ENCODE data around the gene ABI3. TPM values are rescaled to one million over a fixed set of nuclear protein-coding genes. Genes with fewer than 3 reads are reported as not detected.

ABI3 gene
- total RNA-seq, 1 experiment from 2014 or later = 20.2 TPM

- Histone ChIP-seq H3K79me2 (ENCODE audit: low read length) (no peaks in the 10 kb centered on the region), H3K4me2 (ENCODE audit: low read depth, low read length, poor library complexity, severe bottlenecking) (no peak overlapping the region), H3K4me1 (ENCODE audit: low read length) (peaks cover 14% of the 10 kb centered on the region), H3K36me3 (ENCODE audit: insufficient read depth, low read length) (no peaks in the 10 kb centered on the region), H3K4me3 (ENCODE audit: low read length) (no peak overlapping the region), H3K9me3 (ENCODE audit: low read length) (no peaks in the 10 kb centered on the region), H3K27ac (ENCODE audit: low read length) (no peak overlapping the region), H3K9me2 (replicated peaks; ENCODE audit: insufficient read depth, low read length) (no peaks in the 10 kb centered on the region), H3K27me3 (ENCODE audit: low read length) (no peaks in the 10 kb centered on the region), H3K9ac (ENCODE audit: low read length) (no peak overlapping the region), H2AFZ (ENCODE audit: low read length) (no peak overlapping the region), H4K20me1 (ENCODE audit: insufficient read depth, low read depth, low read length) (no peaks in the 10 kb centered on the region)
- DNase-seq = no peak
Measured at GRCh38 chr17:49200423-49201083, 10.0 kb upstream of the ABI3 start.

GRCh38 chr17:49201481-49201927 is 9.0 kb upstream of the ABI3 start:
- H3K9me3 ChIP-seq (ENCODE audit: low read length) = no peaks in the 10 kb centered on the region
- DNase-seq = no peak
- H3K4me2 ChIP-seq (ENCODE audit: low read depth, low read length, poor library complexity, severe bottlenecking) = no peak overlapping the region
- no peak overlapping the region for H3K9ac ChIP-seq (ENCODE audit: low read length)
- H3K36me3 ChIP-seq (ENCODE audit: insufficient read depth, low read length) = no peaks in the 10 kb centered on the region
- H2AFZ ChIP-seq (ENCODE audit: low read length) = no peak overlapping the region
- H3K4me3 ChIP-seq (ENCODE audit: low read length) = no peak overlapping the region
- H3K27me3 ChIP-seq (ENCODE audit: low read length) = no peaks in the 10 kb centered on the region
- peaks cover 5% of the 10 kb centered on the region for H3K4me1 ChIP-seq (ENCODE audit: low read length)
- no peaks in the 10 kb centered on the region for H3K9me2 ChIP-seq (replicated peaks; ENCODE audit: insufficient read depth, low read length)
- no peaks in the 10 kb centered on the region for H3K79me2 ChIP-seq (ENCODE audit: low read length)
- H3K27ac ChIP-seq (ENCODE audit: low read length) = no peak overlapping the region
- H4K20me1 ChIP-seq (ENCODE audit: insufficient read depth, low read depth, low read length) = no peaks in the 10 kb centered on the region

- no peak overlapping the region for H3K9ac ChIP-seq (ENCODE audit: low read length)
- H3K27ac ChIP-seq (ENCODE audit: low read length) = no peak overlapping the region
- no peak overlapping the region for H3K4me3 ChIP-seq (ENCODE audit: low read length)
- no peaks in the 10 kb centered on the region for H3K9me2 ChIP-seq (replicated peaks; ENCODE audit: insufficient read depth, low read length)
- H2AFZ ChIP-seq (ENCODE audit: low read length) = no peak overlapping the region
- peaks cover 3% of the 10 kb centered on the region for H3K4me1 ChIP-seq (ENCODE audit: low read length)
- DNase-seq = no peak
- no peak overlapping the region for H3K4me2 ChIP-seq (ENCODE audit: low read depth, low read length, poor library complexity, severe bottlenecking)
- no peaks in the 10 kb centered on the region for H3K9me3 ChIP-seq (ENCODE audit: low read length)
- no peaks in the 10 kb centered on the region for H3K36me3 ChIP-seq (ENCODE audit: insufficient read depth, low read length)
- no peaks in the 10 kb centered on the region for H3K27me3 ChIP-seq (ENCODE audit: low read length)
- H3K79me2 ChIP-seq (ENCODE audit: low read length) = no peaks in the 10 kb centered on the region
- no peaks in the 10 kb centered on the region for H4K20me1 ChIP-seq (ENCODE audit: insufficient read depth, low read depth, low read length)
Measured at GRCh38 chr17:49203796-49204195, 6.7 kb upstream of the ABI3 start.

- DNase-seq = no peak
- H2AFZ ChIP-seq (ENCODE audit: low read length) = no peak overlapping the region
- no peak overlapping the region for H3K4me3 ChIP-seq (ENCODE audit: low read length)
- H3K4me2 ChIP-seq (ENCODE audit: low read depth, low read length, poor library complexity, severe bottlenecking) = no peak overlapping the region
- peaks cover 10% of the 10 kb centered on the region for H3K4me1 ChIP-seq (ENCODE audit: low read length)
- H3K9ac ChIP-seq (ENCODE audit: low read length) = no peak overlapping the region
- no peaks in the 10 kb centered on the region for H3K9me3 ChIP-seq (ENCODE audit: low read length)
- no peaks in the 10 kb centered on the region for H3K27me3 ChIP-seq (ENCODE audit: low read length)
- H3K79me2 ChIP-seq (ENCODE audit: low read length) = peaks cover 4% of the 10 kb centered on the region
- no peaks in the 10 kb centered on the region for H3K9me2 ChIP-seq (replicated peaks; ENCODE audit: insufficient read depth, low read length)
- H3K27ac ChIP-seq (ENCODE audit: low read length) = no peak overlapping the region
- no peaks in the 10 kb centered on the region for H3K36me3 ChIP-seq (ENCODE audit: insufficient read depth, low read length)
- H4K20me1 ChIP-seq (ENCODE audit: insufficient read depth, low read depth, low read length) = no peaks in the 10 kb centered on the region
Measured at GRCh38 chr17:49204516-49204915, 6.0 kb upstream of the ABI3 start.

- no peak for DNase-seq
- H3K4me1 ChIP-seq (ENCODE audit: low read length) = peaks cover 48% of the 10 kb centered on the region
- peak overlapping the region; percentile 89 for H3K4me3 ChIP-seq (ENCODE audit: low read length)
- H3K79me2 ChIP-seq (ENCODE audit: low read length) = peaks cover 45% of the 10 kb centered on the region
- H3K9ac ChIP-seq (ENCODE audit: low read length) = peak overlapping the region; percentile 89
- H3K27me3 ChIP-seq (ENCODE audit: low read length) = no peaks in the 10 kb centered on the region
- H3K9me2 ChIP-seq (replicated peaks; ENCODE audit: insufficient read depth, low read length) = no peaks in the 10 kb centered on the region
- H3K27ac ChIP-seq (ENCODE audit: low read length) = peak overlapping the region; percentile 91
- peak overlapping the region; percentile 95 for H3K4me2 ChIP-seq (ENCODE audit: low read depth, low read length, poor library complexity, severe bottlenecking)
- no peak overlapping the region for H2AFZ ChIP-seq (ENCODE audit: low read length)
- H3K36me3 ChIP-seq (ENCODE audit: insufficient read depth, low read length) = 0 out of 2 replicates have a peak, but pooled peaks cover 2% of the 10 kb centered on the region
- no peaks in the 10 kb centered on the region for H4K20me1 ChIP-seq (ENCODE audit: insufficient read depth, low read depth, low read length)
- no peaks in the 10 kb centered on the region for H3K9me3 ChIP-seq (ENCODE audit: low read length)
Measured at GRCh38 chr17:49209061-49209571, 1.4 kb upstream of the ABI3 start.

GRCh38 chr17:49213399-49213798 is 2.9 kb downstream of the ABI3 start:
- H3K4me1 ChIP-seq (ENCODE audit: low read length) = peaks cover 91% of the 10 kb centered on the region
- peaks cover 19% of the 10 kb centered on the region; the same call in 1 of the 2 replicates for H3K36me3 ChIP-seq (ENCODE audit: insufficient read depth, low read length)
- peak overlapping the region; percentile 95 for H3K4me2 ChIP-seq (ENCODE audit: low read depth, low read length, poor library complexity, severe bottlenecking)
- H3K9me3 ChIP-seq (ENCODE audit: low read length) = no peaks in the 10 kb centered on the region
- H4K20me1 ChIP-seq (ENCODE audit: insufficient read depth, low read depth, low read length) = no peaks in the 10 kb centered on the region
- H3K9ac ChIP-seq (ENCODE audit: low read length) = peak overlapping the region; percentile 89
- H3K27ac ChIP-seq (ENCODE audit: low read length) = peak overlapping the region; percentile 91
- H2AFZ ChIP-seq (ENCODE audit: low read length) = no peak overlapping the region
- H3K9me2 ChIP-seq (replicated peaks; ENCODE audit: insufficient read depth, low read length) = no peaks in the 10 kb centered on the region
- peak; percentile 82 for DNase-seq
- H3K27me3 ChIP-seq (ENCODE audit: low read length) = no peaks in the 10 kb centered on the region
- peak overlapping the region; percentile 89 for H3K4me3 ChIP-seq (ENCODE audit: low read length)
- peaks cover 67% of the 10 kb centered on the region for H3K79me2 ChIP-seq (ENCODE audit: low read length)

- peak; percentile 62 for DNase-seq
- peak overlapping the region; percentile 89 for H3K4me3 ChIP-seq (ENCODE audit: low read length)
- peaks cover 91% of the 10 kb centered on the region for H3K4me1 ChIP-seq (ENCODE audit: low read length)
- H3K4me2 ChIP-seq (ENCODE audit: low read depth, low read length, poor library complexity, severe bottlenecking) = peak overlapping the region; percentile 95
- peaks cover 21% of the 10 kb centered on the region; the same call in 1 of the 2 replicates for H3K36me3 ChIP-seq (ENCODE audit: insufficient read depth, low read length)
- H2AFZ ChIP-seq (ENCODE audit: low read length) = no peak overlapping the region
- peak overlapping the region; percentile 89 for H3K9ac ChIP-seq (ENCODE audit: low read length)
- no peaks in the 10 kb centered on the region for H3K9me2 ChIP-seq (replicated peaks; ENCODE audit: insufficient read depth, low read length)
- no peaks in the 10 kb centered on the region for H3K27me3 ChIP-seq (ENCODE audit: low read length)
- no peaks in the 10 kb centered on the region for H3K9me3 ChIP-seq (ENCODE audit: low read length)
- H3K27ac ChIP-seq (ENCODE audit: low read length) = peak overlapping the region; percentile 91
- H3K79me2 ChIP-seq (ENCODE audit: low read length) = peaks cover 67% of the 10 kb centered on the region
- H4K20me1 ChIP-seq (ENCODE audit: insufficient read depth, low read depth, low read length) = no peaks in the 10 kb centered on the region
Measured at GRCh38 chr17:49213847-49214246, 3.3 kb downstream of the ABI3 start.

- peak overlapping the region; percentile 95 for H3K4me2 ChIP-seq (ENCODE audit: low read depth, low read length, poor library complexity, severe bottlenecking)
- peaks cover 60% of the 10 kb centered on the region for H3K79me2 ChIP-seq (ENCODE audit: low read length)
- no peaks in the 10 kb centered on the region for H3K9me3 ChIP-seq (ENCODE audit: low read length)
- H3K9ac ChIP-seq (ENCODE audit: low read length) = peak overlapping the region; percentile 89
- peak overlapping the region; percentile 89; the same call in 1 of the 2 replicates for H3K4me3 ChIP-seq (ENCODE audit: low read length)
- no peaks in the 10 kb centered on the region for H3K9me2 ChIP-seq (replicated peaks; ENCODE audit: insufficient read depth, low read length)
- H2AFZ ChIP-seq (ENCODE audit: low read length) = no peak overlapping the region
- H3K36me3 ChIP-seq (ENCODE audit: insufficient read depth, low read length) = peaks cover 29% of the 10 kb centered on the region
- no peaks in the 10 kb centered on the region for H4K20me1 ChIP-seq (ENCODE audit: insufficient read depth, low read depth, low read length)
- peak overlapping the region; percentile 91 for H3K27ac ChIP-seq (ENCODE audit: low read length)
- peaks cover 85% of the 10 kb centered on the region for H3K4me1 ChIP-seq (ENCODE audit: low read length)
- DNase-seq = no peak
- H3K27me3 ChIP-seq (ENCODE audit: low read length) = no peaks in the 10 kb centered on the region
Measured at GRCh38 chr17:49214676-49215360, 4.3 kb downstream of the ABI3 start.

All from Karpas-422 (cell line).